HCT116 (cell line): Measurements from ENCODE around the gene SCYGR1.

Experiments
- ATF3 ChIP-seq: IDR thresholded peaks from 2 replicates; pipeline ENCODE4 v1.6.1; 2012
- CBX3 ChIP-seq: IDR thresholded peaks from 2 replicates; pipeline ENCODE4 v1.6.1; 2012; ENCODE audit warnings: low read depth
- CTCF ChIP-seq, 3 experiments: fragments of 200-600 bp in 1 of 3; sonication (generic) in 1 of 3; IDR thresholded peaks in 2 of 3; conservative IDR thresholded peaks in 1 of 3; 2 replicates each; pipeline ENCODE4 v1.5.1; 2012 to 2017; ENCODE audit warnings: low read depth in 2 of 3, low read length in 2 of 3, antibody characterized with exemption in 1 of 3, borderline replicate concordance in 1 of 3, control low read depth in 1 of 3, mild to moderate bottlenecking in 1 of 3, mixed read lengths in 1 of 3, mixed run types in 1 of 3, moderate library complexity in 1 of 3; ENCODE audit not compliant: insufficient read depth in 1 of 3
- EGR1 ChIP-seq: IDR thresholded peaks from 2 replicates; pipeline ENCODE4 v1.6.1; 2012; ENCODE audit warnings: low read depth
- ELF1 ChIP-seq: IDR thresholded peaks from 2 replicates; pipeline ENCODE4 v1.6.1; 2012; ENCODE audit warnings: low read depth, borderline replicate concordance
- EZH2 ChIP-seq: fragments of 200-600 bp; sonication (generic); IDR thresholded peaks from 2 replicates; pipeline ENCODE4 v1.6.1; 2017; ENCODE audit warnings: antibody characterized with exemption, mixed run types
- EZH2phosphoT487 ChIP-seq: fragments of 200-600 bp; IDR thresholded peaks from 2 replicates; pipeline ENCODE4 v1.6.1; 2018; ENCODE audit warnings: antibody characterized with exemption, borderline replicate concordance
- JUND ChIP-seq: IDR thresholded peaks from 2 replicates; pipeline ENCODE4 v1.6.1; 2012
- POLR2A ChIP-seq: IDR thresholded peaks from 2 replicates; pipeline ENCODE4 v1.7.0; 2011; ENCODE audit warnings: borderline replicate concordance; ENCODE audit not compliant: insufficient read depth, insufficient read length; ENCODE audit errors: extremely low read depth
- POLR2AphosphoS5 ChIP-seq: IDR thresholded peaks from 2 replicates; pipeline ENCODE4 v1.6.1; 2011; ENCODE audit warnings: mild to moderate bottlenecking, low read depth, low read length, moderate library complexity
- RAD21 ChIP-seq: IDR thresholded peaks from 2 replicates; pipeline ENCODE4 v1.6.1; 2012; ENCODE audit warnings: low read depth, mild to moderate bottlenecking
- YY1 ChIP-seq: IDR thresholded peaks from 2 replicates; pipeline ENCODE4 v1.6.1; 2011; ENCODE audit warnings: low read length, low read depth, moderate library complexity, mild to moderate bottlenecking; ENCODE audit not compliant: insufficient replicate concordance; ENCODE audit errors: extremely low read depth
- ZBTB33 ChIP-seq: IDR thresholded peaks from 2 replicates; pipeline ENCODE4 v1.6.1; 2011; ENCODE audit warnings: mild to moderate bottlenecking, low read length, moderate library complexity; ENCODE audit not compliant: insufficient replicate concordance; ENCODE audit errors: extremely low read depth
- ZFX ChIP-seq: fragments of 450-650 bp; IDR thresholded peaks from 2 replicates; pipeline ENCODE4 v1.6.1; 2017

- no peak for TF ChIP-seq CTCF (IDR thresholded peaks at IDR 0.05 in 2 of 3, conservative IDR thresholded peaks at IDR 0.05 in 1 of 3; ENCODE audit: borderline replicate concordance in 1 of 3, insufficient read depth in 1 of 3, low read depth in 2 of 3, low read length in 2 of 3)
- TF ChIP-seq CBX3 = no peak
- no peak for TF ChIP-seq POLR2A
- TF ChIP-seq ZFX = no peak
- TF ChIP-seq EZH2phosphoT487 = no peak
- TF ChIP-seq RAD21 = no peak
- TF ChIP-seq ELF1 = no peak
- TF ChIP-seq EGR1 = no peak
- TF ChIP-seq EZH2 = no peak
- no peak for TF ChIP-seq ATF3
- TF ChIP-seq YY1 = no peak
- TF ChIP-seq POLR2AphosphoS5 = no peak
- TF ChIP-seq JUND = no peak
- no peak for TF ChIP-seq ZBTB33
Measured at GRCh38 chr2:227340106-227340505, 47.6 kb downstream of the SCYGR1 start.
